H1 (cell line): ENCODE results near the gene SYVN1. TPM values are rescaled to one million over a fixed set of nuclear protein-coding genes. Genes with fewer than 3 reads are reported as not detected.

Experiments used
- BRCA1 ChIP-seq: IDR thresholded peaks from 2 replicates; pipeline ENCODE4 v1.6.1; 2012; ENCODE audit warnings: low read depth, low read length, improper control_type of control experiment
- EGR1 ChIP-seq: IDR thresholded peaks from 2 replicates; pipeline ENCODE4 v1.6.1; 2011; ENCODE audit warnings: low read depth, low read length, borderline replicate concordance
- JUND ChIP-seq: IDR thresholded peaks from 2 replicates; pipeline ENCODE4 v1.6.1; 2011; ENCODE audit warnings: mild to moderate bottlenecking, improper control_type of control experiment, low read length
- POLR2A ChIP-seq, 2 experiments: IDR thresholded peaks; 1 replicate in 1 of 2; 2 replicates in 1 of 2; pipeline ENCODE4 v1.6.1; 2011; ENCODE audit warnings: low read depth in 2 of 2, low read length in 2 of 2, mild to moderate bottlenecking in 2 of 2; ENCODE audit errors: control extremely low read depth in 1 of 2
- POU5F1 ChIP-seq: IDR thresholded peaks from 2 replicates; pipeline ENCODE4 v1.6.1; 2011; ENCODE audit warnings: low read depth, mild to moderate bottlenecking, low read length, moderate library complexity
- RNF2 ChIP-seq: fragments of 200-900, 300-1000 bp; sonication (generic); IDR thresholded peaks from 2 replicates; pipeline ENCODE4 v1.7.1; 2016; ENCODE audit warnings: borderline replicate concordance, low read depth, mild to moderate bottlenecking, antibody characterized with exemption, low read length; ENCODE audit not compliant: poor library complexity, severe bottlenecking; ENCODE audit errors: missing control alignments
- SAP30 ChIP-seq: fragments of 300-600 bp; sonication (generic); IDR thresholded peaks from 2 replicates; pipeline ENCODE4 v1.7.1; 2012; ENCODE audit warnings: low read length, moderate library complexity, mild to moderate bottlenecking, inconsistent platforms; ENCODE audit not compliant: insufficient read depth, insufficient replicate concordance
- YY1 ChIP-seq: IDR thresholded peaks from 2 replicates; pipeline ENCODE4 v1.6.1; 2011; ENCODE audit warnings: low read depth, mild to moderate bottlenecking, low read length
- polyA plus RNA-seq, 7 experiments: library from polyadenylated mRNA; depleted of rRNA in 3 of 7; stranded (reverse) in 5 of 7; unstranded in 2 of 7; fragments of >200 nt in 5 of 7; fragments of 200-250 nt in 2 of 7; gene quantifications; 1 replicate in 5 of 7; 2 replicates in 1 of 7; 4 replicates in 1 of 7; pipeline versions ENCODE4 v1.2.1 to v1.2.3, GENCODE V29; 2011 to 2013; ENCODE audit warnings: missing spikeins in 2 of 7, mixed read lengths in 2 of 7
- total RNA-seq: library from RNA; stranded (reverse); fragmentation: NEBNext Ultra II Directional; extraction: Animal tissue kit (Norgen Biotek cat#: 25700); gene quantifications from 2 replicates; pipeline ENCODE4 v1.2.1, GENCODE V29; 2021
- TF ChIP-seq, protein P1 (sequence below): IDR thresholded peaks from 2 replicates; pipeline ENCODE4 v1.6.1; 2011; ENCODE audit warnings: low read depth, mild to moderate bottlenecking, low read length; ENCODE audit not compliant: insufficient read depth

Gene SYVN1
- total and polyA plus RNA-seq, 2 of the 8 experiments (the other 6 are each of a cell fraction or from before 2014, with no cell fraction given): 27.8 to 29.4 TPM

DNA sequence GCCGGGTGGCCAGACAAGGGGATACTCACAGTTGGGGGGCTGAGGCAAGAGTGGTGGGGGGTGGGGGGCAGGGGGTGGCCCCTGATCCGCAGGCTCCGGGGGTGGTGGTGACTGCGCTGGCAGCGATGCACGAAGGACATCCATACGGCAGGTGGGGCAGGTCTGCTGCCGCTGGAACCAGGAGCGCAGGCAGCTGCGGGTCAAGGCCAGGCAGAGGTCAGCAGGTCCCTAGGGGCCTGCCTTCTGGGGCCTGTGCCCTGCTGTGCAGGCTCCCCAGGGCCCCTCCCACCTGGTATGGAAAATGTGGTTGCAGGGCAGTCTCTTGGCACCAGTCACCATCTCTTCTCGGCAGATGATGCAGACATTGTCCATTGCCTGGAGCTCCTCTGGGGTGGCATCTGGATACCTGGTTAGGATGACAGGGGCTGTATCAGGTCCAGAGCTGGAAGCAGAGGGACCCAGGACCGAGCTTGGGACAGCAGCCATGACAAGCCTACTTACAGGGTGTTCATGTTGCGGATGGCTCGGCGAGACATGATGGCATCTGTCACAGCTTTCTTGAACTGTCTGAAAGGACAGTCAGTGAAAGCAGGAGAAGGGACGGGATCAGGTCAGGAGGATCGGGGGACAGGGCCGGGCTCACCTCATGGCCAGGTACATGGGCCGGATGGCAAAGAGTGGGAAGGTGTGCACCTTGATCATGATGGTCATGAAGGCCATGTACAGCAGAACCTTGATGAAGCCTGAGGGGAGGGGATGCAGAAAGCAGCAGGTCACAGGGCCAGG, 3.5 kb downstream of the SYVN1 start (continued):
- no peak for TF ChIP-seq SAP30
- no peak for TF ChIP-seq POU5F1
- TF ChIP-seq, protein P1, sequence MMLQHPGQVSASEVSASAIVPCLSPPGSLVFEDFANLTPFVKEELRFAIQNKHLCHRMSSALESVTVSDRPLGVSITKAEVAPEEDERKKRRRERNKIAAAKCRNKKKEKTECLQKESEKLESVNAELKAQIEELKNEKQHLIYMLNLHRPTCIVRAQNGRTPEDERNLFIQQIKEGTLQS: no peak
- no peak for TF ChIP-seq POLR2A (IDR thresholded peaks at IDR 0.05; ENCODE audit: control extremely low read depth in 1 of 2, low read depth in 2 of 2, low read length in 2 of 2)
- no peak for TF ChIP-seq YY1
- TF ChIP-seq JUND: no peak
- no peak for TF ChIP-seq BRCA1
- TF ChIP-seq EGR1: no peak
- TF ChIP-seq RNF2: no peak
